Left kidney (tissue), 8 donors: ENCODE measurements around the gene AP2A2. TPM values are rescaled to one million over a fixed set of nuclear protein-coding genes. Genes with fewer than 3 reads are reported as not detected.
A peak's percentile ranks its signal among the peaks of the same experiment; 100 is the strongest.

ENCODE experiments used
- DNase-seq: peaks from one replicate; pipeline ENCODE4 v3.0.0-alpha.2; 2013
- long read RNA-seq, 8 donors: transcript quantifications; one replicate each; lab custom pipeline, GENCODE V29; 2026
- polyA plus RNA-seq: library from polyadenylated mRNA; unstranded; fragments of 120-200 nt; gene quantifications from one replicate; pipeline ENCODE4 v1.2.1, GENCODE V29; 2013; ENCODE audit not compliant: insufficient read length

The AP2A2 gene
- 114 TPM for polyA plus RNA-seq
- long read RNA-seq, donor 1, full-length matches to known transcripts, result 9 of 86 reads
- long read RNA-seq, donor 1, partial matches to known transcripts, result 77 of 86 reads
- long read RNA-seq, donor 1, other reads (novel, unspliced or antisense), result 0 of 86 reads
- long read RNA-seq, donor 2, full-length matches to known transcripts, result 17 of 66 reads
- long read RNA-seq, donor 2, partial matches to known transcripts, result 49 of 66 reads
- long read RNA-seq, donor 2, other reads (novel, unspliced or antisense), result 0 of 66 reads
- long read RNA-seq, donor 3, full-length matches to known transcripts, result 5 of 18 reads
- long read RNA-seq, donor 3, partial matches to known transcripts, result 13 of 18 reads
- long read RNA-seq, donor 3, other reads (novel, unspliced or antisense), result 0 of 18 reads
- long read RNA-seq, donor 4, partial matches to known transcripts, result 0 of 1 reads
- long read RNA-seq, donor 4, other reads (novel, unspliced or antisense), result 0 of 1 reads
- long read RNA-seq, donor 5, full-length matches to known transcripts, result 22 of 22 reads
- long read RNA-seq, donor 5, partial matches to known transcripts, result 0 of 22 reads
- long read RNA-seq, donor 5, other reads (novel, unspliced or antisense), result 0 of 22 reads
- long read RNA-seq, donor 6, full-length matches to known transcripts, result 4 of 11 reads
- long read RNA-seq, donor 6, partial matches to known transcripts, result 7 of 11 reads
- long read RNA-seq, donor 6, other reads (novel, unspliced or antisense), result 0 of 11 reads
- long read RNA-seq, donor 7, full-length matches to known transcripts, result 10 of 58 reads
- long read RNA-seq, donor 7, partial matches to known transcripts, result 48 of 58 reads
- long read RNA-seq, donor 7, other reads (novel, unspliced or antisense), result 0 of 58 reads
- long read RNA-seq, donor 8, full-length matches to known transcripts, result 2 of 2 reads
- long read RNA-seq, donor 8, partial matches to known transcripts, result 0 of 2 reads
- long read RNA-seq, donor 8, other reads (novel, unspliced or antisense), result 0 of 2 reads

- peak; percentile 86 for DNase-seq
Measured at GRCh38 chr11:925496-926301, at the start of gene AP2A2. AP2A2 (plus strand) TSS chr11:925870; CDS start chr11:926022, 152 bp downstream.

GRCh38 chr11:876545-876944 lies 49.1 kb upstream of the AP2A2 start:
- DNase-seq, result no peak

GRCh38 chr11:877565-877964 lies 48.1 kb upstream of the AP2A2 start:
- DNase-seq, result no peak

- DNase-seq, result no peak
Measured at GRCh38 chr11:880447-880846, 45.2 kb upstream of the AP2A2 start.

GRCh38 chr11:882596-882995 lies 43.1 kb upstream of the AP2A2 start:
- no peak for DNase-seq

- no peak for DNase-seq
Measured at GRCh38 chr11:883527-883926, 42.1 kb upstream of the AP2A2 start.

GRCh38 chr11:884578-885070 lies 41.0 kb upstream of the AP2A2 start:
- no peak for DNase-seq

GRCh38 chr11:886568-886967 lies 39.1 kb upstream of the AP2A2 start:
- no peak for DNase-seq

GRCh38 chr11:887589-887988 lies 38.1 kb upstream of the AP2A2 start:
- no peak for DNase-seq

GRCh38 chr11:888310-889212 lies 37.1 kb upstream of the AP2A2 start:
- no peak for DNase-seq

GRCh38 chr11:889257-889656 lies 36.4 kb upstream of the AP2A2 start:
- no peak for DNase-seq

- DNase-seq, result no peak
Measured at GRCh38 chr11:889687-890475, 35.8 kb upstream of the AP2A2 start.

- DNase-seq, result no peak
Measured at GRCh38 chr11:890794-891540, 34.7 kb upstream of the AP2A2 start.

- DNase-seq, result no peak
Measured at GRCh38 chr11:893008-893654, 32.5 kb upstream of the AP2A2 start.

- no peak for DNase-seq
Measured at GRCh38 chr11:894575-895201, 31.0 kb upstream of the AP2A2 start.

GRCh38 chr11:895331-896110 lies 30.1 kb upstream of the AP2A2 start:
- DNase-seq, result no peak
